SK-N-SH treated with all-trans-retinoic acid at 6 μM for 48 hours (cell line): Measurements from ENCODE around the gene KCNMB2.
"Not testable (repeated sequence)": the region's sequence is repeated elsewhere in the genome, so short reads cannot be mapped to it uniquely, and the experiment has no call there.

Source experiments
- ATAC-seq: fragments of 200-7000 bp; cut with Tn5 transposase; 3 replicates; pipeline ENCODE4 v1.9.1; 2020; ENCODE audit warnings: mild to moderate bottlenecking, moderate library complexity
- ARNTL ChIP-seq: fragments of 450-650 bp; formaldehyde crosslinking; IDR thresholded peaks from 2 replicates; pipeline ENCODE4 v1.5.0; 2020; ENCODE audit warnings: low read depth, mild to moderate bottlenecking, moderate library complexity, borderline replicate concordance
- BACH2 ChIP-seq: fragments of 250-450 bp; sonication (Bioruptor Pico); IDR thresholded peaks from 2 replicates; pipeline ENCODE4 v1.9.0; 2021; ENCODE audit warnings: mild to moderate bottlenecking, borderline replicate concordance
- CREB5 ChIP-seq: fragments of 250-450 bp; sonication (Bioruptor Pico); IDR thresholded peaks from 2 replicates; pipeline ENCODE4 v1.5.1; 2020; ENCODE audit warnings: low read depth, mild to moderate bottlenecking, moderate library complexity
- CSRNP3 ChIP-seq: fragments of 250-450 bp; sonication (Bioruptor Pico); IDR thresholded peaks from 2 replicates; pipeline ENCODE4 v1.5.1; 2021; ENCODE audit warnings: mild to moderate bottlenecking, moderate library complexity
- ESRRG ChIP-seq: fragments of 250-450 bp; sonication (Bioruptor Pico); IDR thresholded peaks from 2 replicates; pipeline ENCODE4 v1.6.1; 2021; ENCODE audit warnings: mild to moderate bottlenecking
- ISL1 ChIP-seq: fragments of 250-450 bp; sonication (Bioruptor Pico); IDR thresholded peaks from 2 replicates; pipeline ENCODE4 v2.1.2; 2022; ENCODE audit warnings: mild to moderate bottlenecking, moderate library complexity
- OSR1 ChIP-seq: fragments of 250-450 bp; sonication (Bioruptor Pico); IDR thresholded peaks from 2 replicates; pipeline ENCODE4 v1.8.0; 2022; ENCODE audit warnings: moderate library complexity, mild to moderate bottlenecking, inconsistent platforms
- PATZ1 ChIP-seq: fragments of 250-450 bp; sonication (Bioruptor Pico); IDR thresholded peaks from 2 replicates; pipeline ENCODE4 v1.8.0; 2020; ENCODE audit warnings: mild to moderate bottlenecking, moderate library complexity, borderline replicate concordance
- POU6F1 ChIP-seq: fragments of 250-450 bp; sonication (Bioruptor Pico); IDR thresholded peaks from 2 replicates; pipeline ENCODE4 v1.8.0; 2021; ENCODE audit warnings: low read depth, mild to moderate bottlenecking, moderate library complexity, borderline replicate concordance
- PPARA ChIP-seq: fragments of 250-450 bp; sonication (Bioruptor Pico); IDR thresholded peaks from 2 replicates; pipeline ENCODE4 v1.5.0; 2020; ENCODE audit warnings: mild to moderate bottlenecking, borderline replicate concordance
- RARB ChIP-seq: fragments of 250-450 bp; sonication (Bioruptor Pico); IDR thresholded peaks from 2 replicates; pipeline ENCODE4 v1.8.0; 2021; ENCODE audit warnings: mild to moderate bottlenecking, moderate library complexity
- SNAI2 ChIP-seq: fragments of 250-450 bp; sonication (Bioruptor Pico); IDR thresholded peaks from 2 replicates; pipeline ENCODE4 v1.5.0; 2020; ENCODE audit warnings: mild to moderate bottlenecking, moderate library complexity
- TCF4 ChIP-seq: fragments of 250-450 bp; sonication (Bioruptor Pico); IDR thresholded peaks from 2 replicates; pipeline ENCODE4 v1.8.0; 2021; ENCODE audit warnings: mild to moderate bottlenecking, moderate library complexity, borderline replicate concordance
- TOX ChIP-seq: fragments of 250-450 bp; sonication (Bioruptor Pico); IDR thresholded peaks from 2 replicates; pipeline ENCODE4 v1.8.0; 2021; ENCODE audit warnings: mild to moderate bottlenecking, moderate library complexity, borderline replicate concordance
- TSHZ2 ChIP-seq: fragments of 250-450 bp; sonication (Bioruptor Pico); IDR thresholded peaks from 2 replicates; pipeline ENCODE4 v1.5.0; 2020; ENCODE audit warnings: mild to moderate bottlenecking, moderate library complexity
- ZC3H10 ChIP-seq: fragments of 250-450 bp; sonication (Bioruptor Pico); IDR thresholded peaks from 2 replicates; pipeline ENCODE4 v1.5.1; 2021; ENCODE audit warnings: mild to moderate bottlenecking, moderate library complexity
- ZFP3 ChIP-seq: fragments of 250-450 bp; sonication (Bioruptor Pico); IDR thresholded peaks from 2 replicates; pipeline ENCODE4 v1.5.0; 2020; ENCODE audit warnings: mild to moderate bottlenecking, moderate library complexity
- ZFP30 ChIP-seq: fragments of 450-650 bp; formaldehyde crosslinking; IDR thresholded peaks from 2 replicates; pipeline ENCODE4 v1.5.0; 2022; ENCODE audit warnings: mild to moderate bottlenecking, moderate library complexity
- ZNF565 ChIP-seq: fragments of 450-650 bp; formaldehyde crosslinking; conservative IDR thresholded peaks from 2 replicates; pipeline ENCODE4 v1.5.0; 2020; ENCODE audit warnings: low read depth, mild to moderate bottlenecking, moderate library complexity
- ZNF70 ChIP-seq: fragments of 450-650 bp; formaldehyde crosslinking; IDR thresholded peaks from 2 replicates; pipeline ENCODE4 v1.5.0; 2020; ENCODE audit warnings: mild to moderate bottlenecking, moderate library complexity
- ZNF8 ChIP-seq: fragments of 450-650 bp; formaldehyde crosslinking; IDR thresholded peaks from 2 replicates; pipeline ENCODE4 v1.5.0; 2020; ENCODE audit warnings: mild to moderate bottlenecking, moderate library complexity

Gene KCNMB2

GRCh38 chr3:178538056-178538455 lies 1.8 kb downstream of the KCNMB2 start:
- no peak for ATAC-seq
- TF ChIP-seq ZC3H10 (no peak), ESRRG (CRISPR knock-in tag) (no peak), PPARA (CRISPR knock-in tag) (no peak), ZNF565 (CRISPR knock-in tag) (no peak), OSR1 (CRISPR knock-in tag) (no peak), TSHZ2 (CRISPR knock-in tag) (no peak), SNAI2 (CRISPR knock-in tag) (no peak), POU6F1 (no peak), TCF4 (CRISPR knock-in tag) (no peak)

- TF ChIP-seq TOX: no peak
- TF ChIP-seq OSR1 (CRISPR knock-in tag): no peak
- no peak for TF ChIP-seq CSRNP3 (CRISPR knock-in tag)
- no peak for TF ChIP-seq ARNTL
- no peak for TF ChIP-seq ZNF8 (CRISPR knock-in tag)
- no peak for TF ChIP-seq ZFP30 (CRISPR knock-in tag)
- no peak for TF ChIP-seq BACH2
- no peak for ATAC-seq
Observed at GRCh38 chr3:178540184-178540583, 3.9 kb downstream of the KCNMB2 start.

- ATAC-seq: no peak
- TF ChIP-seq TCF4 (CRISPR knock-in tag) (no peak), PPARA (CRISPR knock-in tag) (no peak), SNAI2 (CRISPR knock-in tag) (no peak), ESRRG (CRISPR knock-in tag) (no peak), CREB5 (no peak), ZNF70 (CRISPR knock-in tag) (no peak), ZFP3 (CRISPR knock-in tag) (no peak), RARB (no peak), OSR1 (CRISPR knock-in tag) (no peak), TSHZ2 (CRISPR knock-in tag) (no peak), ISL1 (no peak)
- TF ChIP-seq, all 23 proteins: peak for 0
Observed at GRCh38 chr3:178545337-178545736, 9.1 kb downstream of the KCNMB2 start.

- TF ChIP-seq ARNTL (no peak), PATZ1 (CRISPR knock-in tag) (no peak)
- TF ChIP-seq, all 23 proteins: peak for 0
- ATAC-seq: no peak
Observed at GRCh38 chr3:178546079-178546478, 9.8 kb downstream of the KCNMB2 start.

GRCh38 chr3:178549426-178549825 lies 13.2 kb downstream of the KCNMB2 start:
- ATAC-seq: not testable (repeated sequence)
